HCT116 (cell line): ENCODE data around the gene ZNF438. TPM values are rescaled to one million over a fixed set of nuclear protein-coding genes. Genes with fewer than 3 reads are reported as not detected.
"Not testable (repeated sequence)": the region's sequence is repeated elsewhere in the genome, so short reads cannot be mapped to it uniquely, and the experiment has no call there.

Experiments used
- ATAC-seq: fragments of 200-7000 bp; cut with Tn5 transposase; 2 replicates; pipeline ENCODE4 v1.9.1; 2020; ENCODE audit warnings: mild to moderate bottlenecking, moderate library complexity
- BruUV-seq: library from RNA; stranded (reverse); fragments of 400-500 nt; replicated peaks from 2 replicates; lab custom pipeline; 2021; lab: Mats Ljungman, UMichigan
- CTCF ChIA-PET: fragments of 300-600 bp; sonication (Branson Sonifier 250); formaldehyde crosslinking; loops from one replicate; lab custom pipeline; 2021; ENCODE audit warnings: antibody characterized with exemption; lab: Charles Lee
- POLR2A ChIA-PET: fragments of 300-600, 350-600 bp; sonication (Branson Sonifier 250); formaldehyde crosslinking; loops from one replicate; lab custom pipeline; 2021; ENCODE audit warnings: antibody characterized with exemption; lab: Charles Lee
- RAD21 ChIA-PET, 2 experiments: fragments of 300-600 bp; sonication (Branson Sonifier 250); formaldehyde crosslinking; loops; one replicate each; lab custom pipeline; 2023; ENCODE audit warnings: low total read pairs in 2 of 2; ENCODE audit not compliant: uncharacterized antibody in 2 of 2, unreplicated experiment in 2 of 2, low non-redundant PET in 1 of 2; lab: Charles Lee
- DNase-seq: peaks from one replicate; pipeline ENCODE4 v3.0.0-alpha.2; 2010; ENCODE audit warnings: low read depth, low spot score
- H2AFZ ChIP-seq: fragments of 200-600 bp; shearing (Covaris generic), sonication (generic); 2 replicates; pipeline ENCODE4 v1.6.1; 2017; ENCODE audit warnings: low read depth, mixed run types, mixed read lengths, antibody characterized with exemption, low read length; ENCODE audit not compliant: poor library complexity, severe bottlenecking
- H3K27ac ChIP-seq: 2 replicates; pipeline ENCODE4 v1.5.1; 2012; ENCODE audit warnings: low read depth, low read length
- H3K27me3 ChIP-seq: fragments of 200-600 bp; sonication (generic); 2 replicates; pipeline ENCODE4 v1.6.1; 2016; ENCODE audit warnings: mixed run types, low read length, mixed read lengths; ENCODE audit not compliant: insufficient read depth
- H3K36me3 ChIP-seq, 2 experiments: fragments of 200-500 bp in 1 of 2; fragments of 200-600 bp in 1 of 2; sonication (Bioruptor generic) in 1 of 2; sonication (generic) in 1 of 2; 2 replicates each; pipeline versions ENCODE4 v1.5.1 to v1.6.1; 2014 to 2016; ENCODE audit warnings: low read length in 2 of 2, inconsistent platforms in 1 of 2, mixed read lengths in 1 of 2, mixed run types in 1 of 2; ENCODE audit not compliant: insufficient read depth in 2 of 2, control insufficient read depth in 1 of 2
- H3K4me1 ChIP-seq, 2 experiments: fragments of 200-600 bp in 1 of 2; sonication (generic) in 1 of 2; 2 replicates each; pipeline versions ENCODE4 v1.5.1 to v1.6.1; 2012 to 2017; ENCODE audit warnings: low read length in 2 of 2, inconsistent platforms in 1 of 2, mild to moderate bottlenecking in 1 of 2, mixed read lengths in 1 of 2, mixed run types in 1 of 2, moderate library complexity in 1 of 2; ENCODE audit not compliant: insufficient read depth in 2 of 2, control insufficient read depth in 1 of 2
- H3K4me2 ChIP-seq: fragments of 200-600 bp; sonication (generic); 2 replicates; pipeline ENCODE4 v1.6.1; 2017; ENCODE audit warnings: mixed run types, low read length, mixed read lengths
- H3K4me3 ChIP-seq, 2 experiments: fragments of 200-600 bp in 1 of 2; sonication (generic) in 1 of 2; replicated peaks in 1 of 2; 2 replicates each; pipeline ENCODE4 v1.5.1; 2011 to 2016; ENCODE audit warnings: low read length in 2 of 2, control low read depth in 1 of 2, low read depth in 1 of 2, mild to moderate bottlenecking in 1 of 2, mixed read lengths in 1 of 2, mixed run types in 1 of 2
- H3K79me2 ChIP-seq: fragments of 200-600 bp; sonication (generic); 2 replicates; pipeline ENCODE4 v1.6.1; 2017; ENCODE audit warnings: mild to moderate bottlenecking, mixed run types, low read length, moderate library complexity, mixed read lengths; ENCODE audit not compliant: insufficient read depth
- H3K9ac ChIP-seq: fragments of 200-600 bp; sonication (generic); 2 replicates; pipeline ENCODE4 v1.6.1; 2016; ENCODE audit warnings: low read length, mixed read lengths
- H3K9me2 ChIP-seq: fragments of 200-600 bp; sonication (generic), shearing (Covaris generic); 2 replicates; pipeline ENCODE4 v1.6.1; 2017; ENCODE audit warnings: mixed run types, mild to moderate bottlenecking, moderate library complexity; ENCODE audit not compliant: insufficient read depth
- H3K9me3 ChIP-seq, 2 experiments: fragments of 200-500 bp in 1 of 2; fragments of 200-600 bp in 1 of 2; sonication (Bioruptor generic) in 1 of 2; sonication (generic) in 1 of 2; 2 replicates each; pipeline ENCODE4 v1.6.1; 2014 to 2017; ENCODE audit warnings: low read length in 2 of 2, mixed read lengths in 2 of 2, inconsistent platforms in 1 of 2, low read depth in 1 of 2, mild to moderate bottlenecking in 1 of 2, mixed run types in 1 of 2, moderate library complexity in 1 of 2; ENCODE audit not compliant: control insufficient read depth in 1 of 2, insufficient read depth in 1 of 2
- H4K20me1 ChIP-seq: fragments of 200-600 bp; sonication (generic), shearing (Covaris generic); 2 replicates; pipeline ENCODE4 v1.6.1; 2017; ENCODE audit warnings: mixed run types, mild to moderate bottlenecking, moderate library complexity; ENCODE audit not compliant: insufficient read depth
- CBX3 ChIP-seq: IDR thresholded peaks from 2 replicates; pipeline ENCODE4 v1.6.1; 2012; ENCODE audit warnings: low read depth
- EGR1 ChIP-seq: IDR thresholded peaks from 2 replicates; pipeline ENCODE4 v1.6.1; 2012; ENCODE audit warnings: low read depth
- EZH2 ChIP-seq: fragments of 200-600 bp; sonication (generic); IDR thresholded peaks from 2 replicates; pipeline ENCODE4 v1.6.1; 2017; ENCODE audit warnings: antibody characterized with exemption, mixed run types
- FOSL1 ChIP-seq: IDR thresholded peaks from 2 replicates; pipeline ENCODE4 v1.6.1; 2012; ENCODE audit warnings: low read depth
- JUND ChIP-seq: IDR thresholded peaks from 2 replicates; pipeline ENCODE4 v1.6.1; 2012
- RAD21 ChIP-seq: IDR thresholded peaks from 2 replicates; pipeline ENCODE4 v1.6.1; 2012; ENCODE audit warnings: low read depth, mild to moderate bottlenecking
- SIN3A ChIP-seq: IDR thresholded peaks from 2 replicates; pipeline ENCODE4 v1.6.1; 2012; ENCODE audit warnings: low read depth
- SP1 ChIP-seq: IDR thresholded peaks from 2 replicates; pipeline ENCODE4 v1.6.1; 2012; ENCODE audit warnings: low read depth
- SRF ChIP-seq: IDR thresholded peaks from 2 replicates; pipeline ENCODE4 v1.6.1; 2012; ENCODE audit warnings: low read depth
- YY1 ChIP-seq: IDR thresholded peaks from 2 replicates; pipeline ENCODE4 v1.6.1; 2011; ENCODE audit warnings: low read length, low read depth, moderate library complexity, mild to moderate bottlenecking; ENCODE audit not compliant: insufficient replicate concordance; ENCODE audit errors: extremely low read depth
- ZFX ChIP-seq: fragments of 450-650 bp; IDR thresholded peaks from 2 replicates; pipeline ENCODE4 v1.6.1; 2017
- ZNF274 ChIP-seq: fragments of 200-500 bp; sonication (Bioruptor generic); IDR thresholded peaks from 2 replicates; pipeline ENCODE4 v1.6.1; 2014; ENCODE audit warnings: mild to moderate bottlenecking, low read depth, low read length, inconsistent platforms
- intact Hi-C: fragments of 100-400 bp; cut with micrococcal nuclease; formaldehyde crosslinking; loops from 2 replicates; pipeline ENCODE4 v1.10.0; 2022
- total RNA-seq: library from RNA; stranded (reverse); gene quantifications from one replicate; pipeline ENCODE4 v1.2.1, GENCODE V29; 2021; ENCODE audit not compliant: unreplicated experiment
- TF ChIP-seq, protein P1 (sequence below), 3 experiments: fragments of 200-600 bp in 1 of 3; sonication (generic) in 1 of 3; IDR thresholded peaks in 2 of 3; conservative IDR thresholded peaks in 1 of 3; 2 replicates each; pipeline ENCODE4 v1.5.1; 2012 to 2017; ENCODE audit warnings: low read depth in 2 of 3, low read length in 2 of 3, antibody characterized with exemption in 1 of 3, borderline replicate concordance in 1 of 3, control low read depth in 1 of 3, mild to moderate bottlenecking in 1 of 3, mixed read lengths in 1 of 3, mixed run types in 1 of 3, moderate library complexity in 1 of 3; ENCODE audit not compliant: insufficient read depth in 1 of 3
- TF ChIP-seq, protein P2 (sequence below): IDR thresholded peaks from 2 replicates; pipeline ENCODE4 v1.6.1; 2012; ENCODE audit warnings: low read depth
- TF ChIP-seq, protein P3 (sequence below): IDR thresholded peaks from 2 replicates; pipeline ENCODE4 v1.6.1; 2012

Gene ZNF438
- total RNA-seq, 1 experiment from 2014 or later: 3.3 TPM

DNA sequence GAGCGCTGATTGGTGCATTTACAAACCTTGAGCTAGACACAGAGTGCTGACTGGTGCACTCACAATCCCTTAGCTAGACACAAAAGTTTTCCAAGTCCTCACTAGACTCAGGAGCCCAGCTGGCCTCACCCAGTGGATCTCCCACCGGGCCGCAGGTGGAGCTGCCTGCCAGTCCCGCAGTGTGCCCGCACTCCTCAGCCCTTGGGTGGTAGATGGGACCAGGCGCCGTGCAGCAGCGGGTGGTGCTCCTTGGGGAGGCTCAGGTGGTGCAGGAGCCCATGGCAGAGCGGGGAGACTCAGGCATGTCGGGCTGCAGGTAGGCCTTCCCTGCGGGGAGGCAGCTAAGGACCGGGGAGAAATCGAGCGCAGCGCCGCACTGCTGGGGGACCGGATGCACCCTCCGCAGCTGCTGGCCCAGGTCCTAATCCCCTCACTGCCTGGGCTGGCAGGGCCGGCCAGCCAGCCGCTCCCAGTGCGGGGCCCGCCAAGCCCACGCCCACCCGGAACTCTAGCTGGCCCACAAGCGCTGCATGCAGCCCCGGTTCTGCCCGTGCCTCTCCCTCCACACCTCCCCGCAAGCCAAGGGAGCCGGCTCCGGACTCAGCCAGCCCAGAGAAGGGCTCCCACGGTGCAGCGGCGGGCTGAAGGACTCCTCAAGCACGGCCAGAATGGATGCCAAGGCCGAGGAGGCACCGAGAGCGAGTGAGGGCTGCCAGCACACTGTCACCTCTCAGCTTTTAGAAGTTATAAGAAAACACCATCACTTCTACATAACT is 128.9 kb downstream of the ZNF438 start:
- Histone ChIP-seq H3K9ac (no peak overlapping the region), H3K79me2 (no peaks in the 10 kb centered on the region), H3K27me3 (no peaks in the 10 kb centered on the region), H3K27ac (no peak overlapping the region), H3K4me3 (no peak overlapping the region), H3K9me3 (no peaks in the 10 kb centered on the region)
- BruUV-seq: no TSS peak
- intact Hi-C loops: no loop called here
- DNase-seq: no peak
- no peak for ATAC-seq
- TF ChIP-seq FOSL1 (no peak), SIN3A (no peak), EZH2 (no peak), ZFX (no peak), RAD21 (no peak), CBX3 (no peak), YY1 (no peak), SRF (no peak), SP1 (no peak), ZNF274 (no peak), JUND (no peak), EGR1 (no peak)
- TF ChIP-seq, protein P1, sequence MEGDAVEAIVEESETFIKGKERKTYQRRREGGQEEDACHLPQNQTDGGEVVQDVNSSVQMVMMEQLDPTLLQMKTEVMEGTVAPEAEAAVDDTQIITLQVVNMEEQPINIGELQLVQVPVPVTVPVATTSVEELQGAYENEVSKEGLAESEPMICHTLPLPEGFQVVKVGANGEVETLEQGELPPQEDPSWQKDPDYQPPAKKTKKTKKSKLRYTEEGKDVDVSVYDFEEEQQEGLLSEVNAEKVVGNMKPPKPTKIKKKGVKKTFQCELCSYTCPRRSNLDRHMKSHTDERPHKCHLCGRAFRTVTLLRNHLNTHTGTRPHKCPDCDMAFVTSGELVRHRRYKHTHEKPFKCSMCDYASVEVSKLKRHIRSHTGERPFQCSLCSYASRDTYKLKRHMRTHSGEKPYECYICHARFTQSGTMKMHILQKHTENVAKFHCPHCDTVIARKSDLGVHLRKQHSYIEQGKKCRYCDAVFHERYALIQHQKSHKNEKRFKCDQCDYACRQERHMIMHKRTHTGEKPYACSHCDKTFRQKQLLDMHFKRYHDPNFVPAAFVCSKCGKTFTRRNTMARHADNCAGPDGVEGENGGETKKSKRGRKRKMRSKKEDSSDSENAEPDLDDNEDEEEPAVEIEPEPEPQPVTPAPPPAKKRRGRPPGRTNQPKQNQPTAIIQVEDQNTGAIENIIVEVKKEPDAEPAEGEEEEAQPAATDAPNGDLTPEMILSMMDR (IDR thresholded peaks at IDR 0.05 in 2 of 3, conservative IDR thresholded peaks at IDR 0.05 in 1 of 3; ENCODE audit: borderline replicate concordance in 1 of 3, insufficient read depth in 1 of 3, low read depth in 2 of 3, low read length in 2 of 3): no peak
- TF ChIP-seq, protein P2, sequence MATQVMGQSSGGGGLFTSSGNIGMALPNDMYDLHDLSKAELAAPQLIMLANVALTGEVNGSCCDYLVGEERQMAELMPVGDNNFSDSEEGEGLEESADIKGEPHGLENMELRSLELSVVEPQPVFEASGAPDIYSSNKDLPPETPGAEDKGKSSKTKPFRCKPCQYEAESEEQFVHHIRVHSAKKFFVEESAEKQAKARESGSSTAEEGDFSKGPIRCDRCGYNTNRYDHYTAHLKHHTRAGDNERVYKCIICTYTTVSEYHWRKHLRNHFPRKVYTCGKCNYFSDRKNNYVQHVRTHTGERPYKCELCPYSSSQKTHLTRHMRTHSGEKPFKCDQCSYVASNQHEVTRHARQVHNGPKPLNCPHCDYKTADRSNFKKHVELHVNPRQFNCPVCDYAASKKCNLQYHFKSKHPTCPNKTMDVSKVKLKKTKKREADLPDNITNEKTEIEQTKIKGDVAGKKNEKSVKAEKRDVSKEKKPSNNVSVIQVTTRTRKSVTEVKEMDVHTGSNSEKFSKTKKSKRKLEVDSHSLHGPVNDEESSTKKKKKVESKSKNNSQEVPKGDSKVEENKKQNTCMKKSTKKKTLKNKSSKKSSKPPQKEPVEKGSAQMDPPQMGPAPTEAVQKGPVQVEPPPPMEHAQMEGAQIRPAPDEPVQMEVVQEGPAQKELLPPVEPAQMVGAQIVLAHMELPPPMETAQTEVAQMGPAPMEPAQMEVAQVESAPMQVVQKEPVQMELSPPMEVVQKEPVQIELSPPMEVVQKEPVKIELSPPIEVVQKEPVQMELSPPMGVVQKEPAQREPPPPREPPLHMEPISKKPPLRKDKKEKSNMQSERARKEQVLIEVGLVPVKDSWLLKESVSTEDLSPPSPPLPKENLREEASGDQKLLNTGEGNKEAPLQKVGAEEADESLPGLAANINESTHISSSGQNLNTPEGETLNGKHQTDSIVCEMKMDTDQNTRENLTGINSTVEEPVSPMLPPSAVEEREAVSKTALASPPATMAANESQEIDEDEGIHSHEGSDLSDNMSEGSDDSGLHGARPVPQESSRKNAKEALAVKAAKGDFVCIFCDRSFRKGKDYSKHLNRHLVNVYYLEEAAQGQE: no peak
- TF ChIP-seq, protein P3, sequence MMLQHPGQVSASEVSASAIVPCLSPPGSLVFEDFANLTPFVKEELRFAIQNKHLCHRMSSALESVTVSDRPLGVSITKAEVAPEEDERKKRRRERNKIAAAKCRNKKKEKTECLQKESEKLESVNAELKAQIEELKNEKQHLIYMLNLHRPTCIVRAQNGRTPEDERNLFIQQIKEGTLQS: no peak
- TF ChIP-seq, all 23 proteins: peak for 0
- no peaks in the 10 kb centered on the region for H4K20me1 ChIP-seq
- no peak overlapping the region for H2AFZ ChIP-seq
- no peaks in the 10 kb centered on the region for H3K36me3 ChIP-seq
- H3K9me2 ChIP-seq: 0 out of 2 replicates have a peak, but pooled peaks cover 3% of the 10 kb centered on the region
- H3K4me2 ChIP-seq: no peak overlapping the region
- CTCF ChIA-PET: no interaction called here
- POLR2A ChIA-PET: interaction anchor here (0.6 kb wide), 1 partner anchor 314 kb away, joined by 8 read pairs; no protein-coding TSS in a partner anchor
- RAD21 ChIA-PET: no interaction called here
- no peaks in the 10 kb centered on the region for H3K4me1 ChIP-seq

DNA sequence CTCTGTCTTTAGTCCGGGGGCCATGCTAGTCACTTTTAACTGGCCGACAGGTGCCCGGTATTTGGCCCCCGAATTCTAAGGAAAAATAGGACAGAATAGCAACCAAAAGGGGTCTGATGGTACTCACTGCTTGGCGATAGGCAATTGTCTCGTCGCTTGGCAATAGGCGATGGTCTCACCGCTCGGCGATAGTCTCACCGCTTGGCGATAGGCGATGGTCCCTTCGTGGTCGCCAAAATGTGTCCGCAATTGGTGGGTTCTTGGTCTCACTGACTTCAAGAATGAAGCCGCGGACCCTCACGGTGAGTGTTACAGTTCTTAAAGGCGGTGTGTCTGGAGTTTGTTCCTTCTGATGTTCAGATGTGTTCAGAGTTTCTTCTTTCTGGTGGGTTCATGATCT is 130.2 kb downstream of the ZNF438 start:
- DNase-seq, BruUV-seq, H3K9me2 ChIP-seq, H3K27me3 ChIP-seq, H3K9me3 ChIP-seq, POLR2A ChIA-PET, H3K4me1 ChIP-seq, H3K4me2 ChIP-seq, ATAC-seq, H3K9ac ChIP-seq, H3K79me2 ChIP-seq, RAD21 ChIA-PET, intact Hi-C loops, H4K20me1 ChIP-seq, CTCF ChIA-PET, H3K4me3 ChIP-seq, H3K36me3 ChIP-seq, H2AFZ ChIP-seq, H3K27ac ChIP-seq: not testable (repeated sequence)
